ENCODE data around the gene SPDYC. TPM values are rescaled to one million over a fixed set of nuclear protein-coding genes. Genes with fewer than 3 reads are reported as not detected.
A peak's percentile ranks its signal among the peaks of the same experiment; 100 is the strongest.

SPDYC gene
- total RNA-seq, 3 donors from 2014 or later, result not detected

DNA sequence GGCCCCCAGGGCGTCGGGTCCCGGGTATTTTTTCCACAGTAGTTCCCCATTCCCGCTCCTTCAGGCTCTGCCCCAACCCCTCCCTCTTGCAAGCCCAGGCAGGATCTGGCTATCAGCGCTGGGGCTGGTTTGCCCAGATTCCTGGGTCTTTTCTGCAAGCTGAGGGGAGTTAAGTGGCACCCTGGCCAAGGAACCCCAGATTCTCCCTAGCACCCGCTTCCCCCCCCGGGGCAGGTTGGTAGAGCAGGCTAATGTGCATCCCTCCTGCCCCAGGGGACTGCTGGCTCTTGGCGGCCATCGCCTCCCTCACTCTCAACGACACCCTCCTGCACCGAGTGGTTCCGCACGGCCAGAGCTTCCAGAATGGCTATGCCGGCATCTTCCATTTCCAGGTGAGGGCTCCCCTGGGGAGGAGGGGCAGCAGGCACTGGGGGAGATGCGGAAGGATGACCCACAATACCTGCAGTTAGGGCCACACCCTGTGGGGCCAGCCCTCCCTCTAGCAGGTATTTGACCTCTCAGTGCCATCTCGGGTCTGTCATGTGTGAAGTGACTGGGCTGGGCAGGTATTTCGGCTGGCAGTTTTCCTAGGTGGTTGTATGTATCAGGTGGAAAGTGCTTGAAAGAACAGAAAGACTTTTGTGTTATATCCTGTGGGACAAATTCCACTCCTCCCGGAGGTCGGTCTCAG is 13.3 kb downstream of the SPDYC start:
- H3K9me3 ChIP-seq, result no peaks in the 10 kb centered on the region
- no peaks in the 10 kb centered on the region for H3K27me3 ChIP-seq
- H3K27ac ChIP-seq, result peak overlapping the region; percentile 96 to 98
- TF ChIP-seq POLR2AphosphoS5 (IDR thresholded peaks at IDR 0.05) (peak in 1 of 3 donors; percentile 44), CTCF (IDR thresholded peaks at IDR 0.05) (no peak)
- intact Hi-C loops (cut with DNase I; ENCODE audit: low total_unique reads), result loop anchor here (10.0 kb wide), 1 partner anchor 59 kb away; the partner anchor contains the start of genes FAU and MRPL49
- H3K36me3 ChIP-seq, result peaks cover 3% of the 10 kb centered on the region
- DNase-seq (ENCODE audit: low spot score in 2 of 2), result peak in 1 of 2 donors; percentile 90
- H3K4me1 ChIP-seq, result peaks cover 4 to 17% of the 10 kb centered on the region in 2 donors
- H3K4me3 ChIP-seq, result peak overlapping the region in 2 of 3 donors; percentile 90 to 97

GRCh38 chr11:65184146-65184545 is 14.1 kb downstream of the SPDYC start:
- Histone ChIP-seq H3K27me3 (no peaks in the 10 kb centered on the region), H3K36me3 (peaks cover 9% of the 10 kb centered on the region), H3K4me1 (peaks cover 4 to 17% of the 10 kb centered on the region in 2 donors), H3K27ac (peak overlapping the region; percentile 96 to 98), H3K4me3 (peak overlapping the region in 2 of 3 donors; percentile 90 to 97), H3K9me3 (no peaks in the 10 kb centered on the region)
- TF ChIP-seq POLR2A (IDR thresholded peaks at IDR 0.05) (no peak), CTCF (IDR thresholded peaks at IDR 0.05) (no peak), POLR2AphosphoS5 (IDR thresholded peaks at IDR 0.05) (no peak)
- intact Hi-C loops (cut with DNase I; ENCODE audit: low total_unique reads), result loop anchor here (10.0 kb wide), 1 partner anchor 59 kb away; the partner anchor contains the start of genes FAU and MRPL49
- no peak for DNase-seq (ENCODE audit: low spot score in 2 of 2)

GRCh38 chr11:65185171-65185570 is 15.1 kb downstream of the SPDYC start:
- peaks cover 4 to 17% of the 10 kb centered on the region in 2 donors for H3K4me1 ChIP-seq
- no peaks in the 10 kb centered on the region for H3K27me3 ChIP-seq
- no peak for DNase-seq (ENCODE audit: low spot score in 2 of 2)
- H3K4me3 ChIP-seq, result no peak overlapping the region
- H3K27ac ChIP-seq, result peak overlapping the region in 1 of 2 donors; percentile 96
- TF ChIP-seq CTCF (IDR thresholded peaks at IDR 0.05) (no peak), POLR2AphosphoS5 (IDR thresholded peaks at IDR 0.05) (no peak), POLR2A (IDR thresholded peaks at IDR 0.05) (no peak)
- intact Hi-C loops (cut with DNase I; ENCODE audit: low total_unique reads), result loop anchor here (10.0 kb wide), 1 partner anchor 60 kb away; the partner anchor contains the start of genes FAU and MRPL49
- H3K9me3 ChIP-seq, result no peaks in the 10 kb centered on the region
- H3K36me3 ChIP-seq, result peaks cover 9% of the 10 kb centered on the region

- intact Hi-C loops (cut with DNase I; ENCODE audit: low total_unique reads), result loop anchor here (10.0 kb wide), 1 partner anchor 61 kb away; the partner anchor contains the start of genes FAU and MRPL49
- H3K27ac ChIP-seq, result peak overlapping the region; percentile 9 to 96
- H3K9me3 ChIP-seq, result no peaks in the 10 kb centered on the region
- no peaks in the 10 kb centered on the region for H3K27me3 ChIP-seq
- H3K4me1 ChIP-seq, result peaks cover 0 to 17% of the 10 kb centered on the region in 2 donors
- no peak overlapping the region for H3K4me3 ChIP-seq
- H3K36me3 ChIP-seq, result peaks cover 9% of the 10 kb centered on the region
- TF ChIP-seq POLR2A (IDR thresholded peaks at IDR 0.05), result no peak
- DNase-seq (ENCODE audit: low spot score in 2 of 2), result no peak
Measured at GRCh38 chr11:65185869-65186341, 15.9 kb downstream of the SPDYC start.

DNA sequence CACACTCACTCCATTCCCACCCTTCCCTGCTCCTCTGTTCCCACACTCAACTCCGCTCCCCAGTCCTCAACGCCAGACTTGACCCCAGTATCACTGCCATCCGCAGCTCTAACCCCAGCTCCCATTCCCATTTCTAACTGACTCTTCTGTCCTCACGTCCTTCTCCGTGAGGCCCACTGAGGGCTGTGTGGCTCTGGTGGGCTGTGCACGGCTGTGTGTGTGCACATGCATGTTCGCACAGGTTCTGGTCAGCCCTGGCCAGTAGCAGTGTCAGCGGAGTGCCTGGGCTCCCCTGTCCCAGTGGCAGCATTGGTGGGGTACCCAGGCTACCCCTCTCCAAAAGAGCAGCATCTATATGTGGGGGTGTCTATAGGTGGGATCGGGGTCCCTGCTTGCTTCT is 16.7 kb downstream of the SPDYC start:
- H3K27me3 ChIP-seq, result no peaks in the 10 kb centered on the region
- H3K27ac ChIP-seq, result no peak overlapping the region
- H3K36me3 ChIP-seq, result peaks cover 9% of the 10 kb centered on the region
- H3K4me1 ChIP-seq, result peaks cover 0 to 17% of the 10 kb centered on the region in 2 donors
- TF ChIP-seq CTCF (IDR thresholded peaks at IDR 0.05) (no peak), POLR2A (IDR thresholded peaks at IDR 0.05) (no peak), POLR2AphosphoS5 (IDR thresholded peaks at IDR 0.05) (no peak)
- H3K9me3 ChIP-seq, result no peaks in the 10 kb centered on the region
- no peak for DNase-seq (ENCODE audit: low spot score in 2 of 2)
- intact Hi-C loops (cut with DNase I; ENCODE audit: low total_unique reads), result loop anchor here (10.0 kb wide), 1 partner anchor 62 kb away; the partner anchor contains the start of genes FAU and MRPL49
- no peak overlapping the region for H3K4me3 ChIP-seq

All from breast epithelium (tissue), 4 donors.